Smooth muscle cell (in vitro differentiated cells): Measurements from ENCODE around the gene CDKL4. TPM values are rescaled to one million over a fixed set of nuclear protein-coding genes. Genes with fewer than 3 reads are reported as not detected.

Source experiments
- DNase-seq: peaks from one replicate; lab custom pipeline; 2025; ENCODE audit not compliant: unreplicated experiment; lab: John Stamatoyannopoulos, UW
- H2AFZ ChIP-seq: fragments of 200-600 bp; sonication (generic); 2 replicates; pipeline ENCODE4 v1.6.0; 2016; ENCODE audit warnings: antibody characterized with exemption, low read depth, mild to moderate bottlenecking
- H3F3A ChIP-seq: fragments of 200-600 bp; sonication (generic); 2 replicates; pipeline ENCODE4 v1.6.0; 2017; ENCODE audit warnings: antibody characterized with exemption, low read depth
- H3K27ac ChIP-seq: fragments of 200-600 bp; sonication (generic); 2 replicates; pipeline ENCODE4 v1.5.1; 2016; ENCODE audit warnings: low read depth, mild to moderate bottlenecking
- H3K27me3 ChIP-seq: fragments of 200-600 bp; sonication (generic); 2 replicates; pipeline ENCODE4 v1.6.1; 2016; ENCODE audit warnings: low read depth, mild to moderate bottlenecking
- H3K36me3 ChIP-seq: fragments of 200-600 bp; sonication (generic); 2 replicates; pipeline ENCODE4 v1.5.1; 2016; ENCODE audit warnings: low read depth
- H3K4me1 ChIP-seq: fragments of 200-600 bp; sonication (generic); 2 replicates; pipeline ENCODE4 v1.5.1; 2016; ENCODE audit warnings: low read depth
- H3K4me2 ChIP-seq: fragments of 200-600 bp; sonication (generic); 2 replicates; pipeline ENCODE4 v1.6.0; 2016; ENCODE audit warnings: mild to moderate bottlenecking
- H3K4me3 ChIP-seq: fragments of 200-600 bp; sonication (generic); 2 replicates; pipeline ENCODE4 v1.5.1; 2016; ENCODE audit warnings: mild to moderate bottlenecking
- H3K79me2 ChIP-seq: fragments of 200-600 bp; sonication (generic); 2 replicates; pipeline ENCODE4 v1.6.0; 2016; ENCODE audit warnings: low read depth, mild to moderate bottlenecking
- H3K9ac ChIP-seq: fragments of 200-600 bp; sonication (generic); 2 replicates; pipeline ENCODE4 v1.6.0; 2016; ENCODE audit warnings: low read depth
- H3K9me3 ChIP-seq: fragments of 200-600 bp; sonication (generic); replicated peaks from 2 replicates; pipeline ENCODE4 v1.5.1; 2016; ENCODE audit warnings: low read depth
- H4K20me1 ChIP-seq: fragments of 200-600 bp; sonication (generic); 2 replicates; pipeline ENCODE4 v1.6.0; 2016; ENCODE audit warnings: low read depth
- CTCF ChIP-seq: fragments of 200-600 bp; sonication (generic); IDR thresholded peaks from 2 replicates; pipeline ENCODE4 v1.5.1; 2017; ENCODE audit warnings: borderline replicate concordance, mild to moderate bottlenecking, antibody characterized with exemption; ENCODE audit not compliant: insufficient read depth, poor library complexity, severe bottlenecking
- WGBS: methylation state at CpG from one replicate; pipeline ENCODE4 v1.1.7; 2016; ENCODE audit warnings: low lambda C conversion rate; 5-methylcytosine and 5-hydroxymethylcytosine counted together
- polyA plus RNA-seq: library from polyadenylated mRNA; unstranded; fragments of >200 nt; fragmentation: Nextera tagmentation; extraction: Ambion mirVana; gene quantifications from 2 replicates; pipeline ENCODE4 v1.2.1, GENCODE V29; 2016
- total RNA-seq: library from RNA; depleted of rRNA; stranded (reverse); fragments of >200 nt; gene quantifications from 2 replicates; pipeline ENCODE4 v1.2.3, GENCODE V29; 2014

Gene CDKL4
- total and polyA plus RNA-seq, 2 experiments from 2014 or later: 0.27 to 0.53 TPM

- Histone ChIP-seq H3K27ac (no peak overlapping the region), H2AFZ (no peak overlapping the region), H3K4me3 (no peak overlapping the region), H3K9me3 (no peaks in the 10 kb centered on the region), H3K4me2 (no peak overlapping the region), H3K36me3 (no peaks in the 10 kb centered on the region), H3K9ac (no peak overlapping the region), H3K79me2 (no peaks in the 10 kb centered on the region), H3K27me3 (no peaks in the 10 kb centered on the region), H4K20me1 (no peaks in the 10 kb centered on the region), H3K4me1 (no peaks in the 10 kb centered on the region), H3F3A (no peaks in the 10 kb centered on the region)
- TF ChIP-seq CTCF: no peak
- 86% methylated on average over 3 of the region's 3 CpGs for WGBS
- no peak for DNase-seq
These were observed 88.8 kb downstream of the CDKL4 start for GRCh38 chr2:39154944-39155343.

GRCh38 chr2:39153312-39153711 is 90.5 kb downstream of the CDKL4 start:
- no peak for DNase-seq
- Histone ChIP-seq H3K27ac (no peak overlapping the region), H3K4me2 (no peak overlapping the region)

GRCh38 chr2:39152504-39152903 is 91.3 kb downstream of the CDKL4 start:
- Histone ChIP-seq H2AFZ (no peak overlapping the region), H3K9me3 (no peaks in the 10 kb centered on the region), H3K4me1 (no peaks in the 10 kb centered on the region), H3K9ac (no peak overlapping the region), H3K36me3 (no peaks in the 10 kb centered on the region), H3K4me2 (no peak overlapping the region), H3K79me2 (no peaks in the 10 kb centered on the region), H3K4me3 (no peak overlapping the region), H3K27me3 (no peaks in the 10 kb centered on the region), H3F3A (no peaks in the 10 kb centered on the region), H3K27ac (no peak overlapping the region), H4K20me1 (no peaks in the 10 kb centered on the region)
- 83% methylated on average over 2 of the region's 2 CpGs for WGBS
- no peak for DNase-seq
- no peak for TF ChIP-seq CTCF

More at GRCh38 chr2:39153312-39153711, 90.5 kb downstream of the CDKL4 start:
- Histone ChIP-seq H3K9ac (no peak overlapping the region), H3K27me3 (no peaks in the 10 kb centered on the region), H3K79me2 (no peaks in the 10 kb centered on the region), H3F3A (no peaks in the 10 kb centered on the region), H3K36me3 (no peaks in the 10 kb centered on the region), H4K20me1 (no peaks in the 10 kb centered on the region), H3K9me3 (no peaks in the 10 kb centered on the region), H2AFZ (no peak overlapping the region), H3K4me1 (no peaks in the 10 kb centered on the region), H3K4me3 (no peak overlapping the region)
- 88% methylated on average over 1 of the region's 1 CpG for WGBS
- no peak for TF ChIP-seq CTCF

- Histone ChIP-seq H3K9ac (no peak overlapping the region), H3K27ac (no peak overlapping the region), H3K4me3 (no peak overlapping the region), H3K27me3 (no peaks in the 10 kb centered on the region), H3K4me1 (no peaks in the 10 kb centered on the region), H3K79me2 (no peaks in the 10 kb centered on the region), H2AFZ (no peak overlapping the region), H3K36me3 (no peaks in the 10 kb centered on the region), H3F3A (no peaks in the 10 kb centered on the region), H3K4me2 (no peak overlapping the region), H3K9me3 (no peaks in the 10 kb centered on the region), H4K20me1 (no peaks in the 10 kb centered on the region)
- no peak for DNase-seq
- 86% methylated on average over 9 of the region's 9 CpGs for WGBS
- TF ChIP-seq CTCF: no peak
These were observed 92.8 kb downstream of the CDKL4 start for GRCh38 chr2:39150890-39151497.
